Measurements from ENCODE around the gene LHPP. TPM values are rescaled to one million over a fixed set of nuclear protein-coding genes. Genes with fewer than 3 reads are reported as not detected.
A peak's percentile ranks its signal among the peaks of the same experiment; 100 is the strongest.

LHPP gene
- total RNA-seq, 2 donors from 2014 or later: 4.4 to 6.1 TPM

DNA sequence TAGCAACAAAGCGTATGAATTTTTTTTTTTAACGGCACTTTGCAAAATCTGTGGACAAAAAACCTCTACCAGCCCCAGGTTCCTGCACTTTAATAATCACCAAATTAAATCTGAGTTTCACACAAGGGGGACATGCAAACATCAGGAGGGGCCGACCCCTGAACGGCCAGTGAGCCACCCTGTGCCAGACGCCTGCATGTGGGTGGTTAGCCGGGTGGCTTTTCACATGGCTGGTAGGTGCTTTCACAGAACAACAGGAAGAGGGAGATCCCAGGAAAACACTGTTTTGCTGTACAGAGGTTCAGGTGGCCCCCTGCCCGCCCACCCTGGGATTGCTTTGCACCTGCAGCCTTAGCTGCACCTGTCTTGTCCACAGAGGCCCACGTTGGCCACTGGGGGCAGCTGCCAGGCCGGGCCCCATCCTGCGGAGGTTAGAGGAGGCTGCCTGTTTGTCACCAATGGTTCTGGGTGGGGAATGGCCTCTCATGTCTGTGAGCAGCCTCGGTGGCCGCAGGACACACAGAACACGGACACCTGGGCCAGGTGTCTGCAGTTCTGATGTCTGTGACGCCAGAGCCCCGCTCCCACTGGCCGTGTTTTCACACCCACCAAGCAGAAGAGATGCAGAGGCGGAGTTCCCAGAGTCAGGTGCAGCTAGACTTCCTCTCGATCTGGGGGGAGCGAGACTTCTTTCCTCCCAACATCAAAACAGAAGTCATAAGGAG, 174.8 kb downstream of the LHPP start:
- H3K9me3 Mint-ChIP-seq: no peaks in the 10 kb centered on the region
- peak overlapping the region in 1 of 2 donors; percentile 34 for H3K27ac Mint-ChIP-seq
- H3K4me1 Mint-ChIP-seq (ENCODE audit: low read depth in 2 of 2): peaks cover 32 to 36% of the 10 kb centered on the region in 2 donors
- no peaks in the 10 kb centered on the region for H3K36me3 Mint-ChIP-seq
- H3K27me3 Mint-ChIP-seq: no peaks in the 10 kb centered on the region
- peak overlapping the region; percentile 21 for H3K4me3 Mint-ChIP-seq
- ATAC-seq (no peak), DNase-seq (ENCODE audit: low spot score) (no peak)

DNA sequence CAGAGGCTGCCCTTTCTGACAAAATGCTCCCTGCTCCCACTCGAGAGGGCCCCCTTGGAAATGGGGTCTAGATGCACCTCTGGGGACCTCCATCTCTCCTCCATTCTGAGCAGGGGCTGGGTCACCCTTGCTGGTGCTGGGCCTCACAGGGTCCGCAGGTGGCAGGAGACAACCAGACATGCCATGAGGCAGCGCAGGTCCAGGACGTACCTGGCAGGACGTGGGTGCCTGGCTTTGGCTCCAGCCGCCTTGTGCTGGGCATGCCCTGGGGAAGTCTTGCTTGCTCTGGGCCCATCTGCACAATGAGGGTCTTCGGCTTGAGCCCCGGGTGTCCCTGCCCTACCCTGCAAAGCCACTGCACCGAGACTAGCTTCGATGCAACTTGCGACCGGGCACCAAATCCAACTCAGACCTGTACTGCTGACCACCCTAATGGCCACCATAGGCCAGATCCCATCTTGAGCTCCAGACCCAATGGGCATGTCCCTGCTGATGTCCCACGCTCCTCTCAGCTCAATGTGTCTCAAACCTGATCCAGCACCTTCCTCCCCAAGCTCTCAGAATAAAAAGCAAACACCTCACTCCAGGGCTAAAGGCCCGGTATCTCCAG, 175.6 kb downstream of the LHPP start:
- DNase-seq (ENCODE audit: low spot score) (no peak), ATAC-seq (no peak)
- no peaks in the 10 kb centered on the region for H3K36me3 Mint-ChIP-seq
- H3K4me3 Mint-ChIP-seq: no peak overlapping the region
- H3K27ac Mint-ChIP-seq: no peak overlapping the region
- peaks cover 36 to 39% of the 10 kb centered on the region in 2 donors for H3K4me1 Mint-ChIP-seq (ENCODE audit: low read depth in 2 of 2)
- H3K9me3 Mint-ChIP-seq: no peaks in the 10 kb centered on the region
- H3K27me3 Mint-ChIP-seq: no peaks in the 10 kb centered on the region

DNA sequence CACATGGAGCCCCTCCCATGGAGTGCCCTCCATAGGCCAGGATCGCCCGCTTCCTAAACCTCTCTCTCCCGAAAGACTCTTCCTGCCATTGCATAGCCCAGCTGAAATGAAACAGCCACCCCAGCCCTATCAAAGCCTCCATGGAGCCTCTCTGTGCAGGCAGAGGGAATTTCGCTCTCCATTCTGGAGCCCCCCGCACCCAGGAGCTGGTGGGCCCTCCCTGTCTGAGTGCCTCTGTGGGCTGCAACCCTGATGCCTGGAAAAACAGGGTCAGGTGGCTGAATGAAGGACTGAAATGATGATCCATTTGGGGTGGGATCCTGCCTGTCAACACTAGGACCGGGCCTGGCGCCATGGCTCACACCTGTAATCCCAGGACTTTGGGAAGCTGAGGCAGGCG, 176.1 kb downstream of the LHPP start:
- DNase-seq (ENCODE audit: low spot score): no peak
- no peaks in the 10 kb centered on the region for H3K27me3 Mint-ChIP-seq
- H3K36me3 Mint-ChIP-seq: no peaks in the 10 kb centered on the region
- no peak overlapping the region for H3K4me3 Mint-ChIP-seq
- H3K9me3 Mint-ChIP-seq: no peaks in the 10 kb centered on the region
- no peak for ATAC-seq
- no peak overlapping the region for H3K27ac Mint-ChIP-seq
- H3K4me1 Mint-ChIP-seq (ENCODE audit: low read depth in 2 of 2): peaks cover 39 to 44% of the 10 kb centered on the region in 2 donors

DNA sequence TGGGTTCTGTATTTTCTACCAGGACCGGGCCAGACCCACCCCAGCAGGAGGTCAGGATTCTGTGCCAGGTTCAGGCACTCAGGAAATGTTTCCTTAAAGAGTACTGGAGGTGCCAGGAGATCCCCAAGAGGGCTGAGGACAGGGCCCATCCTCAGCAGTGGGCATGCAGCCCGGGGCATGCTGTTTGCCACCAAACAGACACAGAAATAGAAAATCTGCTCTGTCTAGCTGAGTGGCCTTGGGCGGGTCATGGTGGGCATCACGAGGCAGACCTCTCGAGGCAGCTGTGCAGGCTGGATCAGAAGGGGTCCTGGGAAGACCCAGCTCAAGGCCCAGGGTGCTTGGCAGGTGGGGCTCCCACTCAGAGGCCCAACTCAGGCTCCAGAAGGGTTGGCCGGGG, 177.6 kb downstream of the LHPP start:
- no peak for DNase-seq (ENCODE audit: low spot score)
- Mint-ChIP-seq H3K4me3 (no peak overlapping the region), H3K4me1 (ENCODE audit: low read depth in 2 of 2) (peaks cover 42 to 52% of the 10 kb centered on the region in 2 donors), H3K9me3 (no peaks in the 10 kb centered on the region), H3K27me3 (no peaks in the 10 kb centered on the region), H3K27ac (no peak overlapping the region), H3K36me3 (no peaks in the 10 kb centered on the region)
- no peak for ATAC-seq

DNA sequence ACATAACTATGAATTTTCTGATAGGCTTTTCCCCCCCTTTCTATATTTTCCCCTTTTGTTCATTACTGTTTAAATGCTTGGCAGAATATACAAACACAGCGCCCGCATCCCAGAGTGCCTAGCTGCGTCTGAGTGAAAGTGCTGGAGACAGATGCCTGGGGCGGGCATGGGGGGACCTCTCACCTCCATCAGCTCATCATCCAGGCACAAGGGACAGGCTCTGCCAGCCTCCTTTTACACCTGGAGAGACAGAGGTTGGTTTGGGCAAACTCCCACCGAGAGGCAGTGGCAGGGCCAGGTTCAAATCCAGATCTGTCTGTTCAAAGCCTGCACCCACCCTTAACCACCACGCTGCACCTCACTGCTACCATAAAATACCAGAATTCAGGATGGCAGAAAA, 178.0 kb downstream of the LHPP start:
- no peaks in the 10 kb centered on the region for H3K27me3 Mint-ChIP-seq
- ATAC-seq (no peak), DNase-seq (ENCODE audit: low spot score) (no peak)
- H3K4me3 Mint-ChIP-seq: no peak overlapping the region
- H3K9me3 Mint-ChIP-seq: no peaks in the 10 kb centered on the region
- no peak overlapping the region for H3K27ac Mint-ChIP-seq
- H3K36me3 Mint-ChIP-seq: no peaks in the 10 kb centered on the region
- peaks cover 42 to 52% of the 10 kb centered on the region in 2 donors for H3K4me1 Mint-ChIP-seq (ENCODE audit: low read depth in 2 of 2)

DNA sequence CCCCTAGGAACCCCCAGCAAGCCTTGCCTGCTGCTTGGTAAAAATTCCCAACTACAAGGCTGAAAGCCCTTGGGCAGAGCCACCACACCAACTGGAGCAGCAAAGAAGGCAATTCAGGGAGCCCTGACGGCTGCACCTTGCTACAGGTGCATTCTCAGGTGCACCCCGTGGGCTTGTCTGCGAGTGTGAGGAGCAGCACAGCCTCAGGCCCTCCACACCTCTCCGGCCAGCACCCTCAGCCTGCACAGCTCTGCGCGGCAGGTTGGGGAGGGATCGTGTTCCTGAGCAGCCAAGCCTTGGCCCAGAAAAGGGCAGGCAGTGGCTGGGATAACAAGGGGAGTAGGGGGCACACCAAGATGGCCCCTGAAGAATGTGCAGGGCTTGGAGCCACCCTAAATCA, 178.4 kb downstream of the LHPP start:
- no peak for ATAC-seq
- peak overlapping the region in 1 of 2 donors; percentile 85 for H3K27ac Mint-ChIP-seq
- H3K27me3 Mint-ChIP-seq: no peaks in the 10 kb centered on the region
- H3K4me1 Mint-ChIP-seq (ENCODE audit: low read depth in 2 of 2): peaks cover 41 to 54% of the 10 kb centered on the region in 2 donors
- DNase-seq (ENCODE audit: low spot score): no peak
- peak overlapping the region; percentile 91 for H3K4me3 Mint-ChIP-seq
- H3K36me3 Mint-ChIP-seq: no peaks in the 10 kb centered on the region
- no peaks in the 10 kb centered on the region for H3K9me3 Mint-ChIP-seq

DNA sequence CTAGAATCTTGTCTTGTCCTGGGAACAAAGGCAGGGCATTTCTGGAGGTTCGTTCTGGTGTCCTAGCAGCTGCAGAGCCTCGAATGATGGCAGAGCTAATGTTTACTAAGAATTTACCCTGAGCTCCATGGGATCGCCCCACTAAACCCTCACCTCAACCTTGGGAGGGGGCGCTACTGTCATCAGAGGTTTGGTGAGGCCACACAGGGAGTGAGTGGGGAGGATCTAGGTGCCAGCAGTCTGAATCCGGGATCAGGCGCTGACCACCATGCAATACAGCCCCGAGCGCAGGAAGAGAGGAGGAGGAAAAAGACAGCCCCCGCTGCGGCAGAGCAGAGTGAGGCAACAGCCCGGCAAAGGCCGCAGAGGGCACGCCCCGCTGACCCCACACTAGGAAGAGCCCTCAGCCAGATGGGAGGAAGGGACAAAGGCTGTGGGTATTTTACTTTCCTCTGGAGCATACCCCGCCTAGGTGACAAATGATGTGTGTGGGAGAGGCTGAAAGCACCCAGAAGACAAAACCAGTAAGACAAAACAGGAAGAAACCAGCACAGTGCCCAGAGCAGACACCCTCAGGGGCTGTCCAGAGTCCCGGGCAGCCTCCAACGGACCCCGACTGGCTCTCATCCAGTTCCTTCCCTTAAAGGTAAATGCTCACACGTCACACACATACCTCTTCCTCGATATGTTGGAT, 179.1 kb downstream of the LHPP start:
- peaks cover 43 to 57% of the 10 kb centered on the region in 2 donors for H3K4me1 Mint-ChIP-seq (ENCODE audit: low read depth in 2 of 2)
- no peaks in the 10 kb centered on the region for H3K27me3 Mint-ChIP-seq
- H3K27ac Mint-ChIP-seq: peak overlapping the region; percentile 85 to 91
- peak; percentile 50 to 58 for ATAC-seq
- peak overlapping the region; percentile 91 for H3K4me3 Mint-ChIP-seq
- DNase-seq (ENCODE audit: low spot score): no peak
- no peaks in the 10 kb centered on the region for H3K9me3 Mint-ChIP-seq
- H3K36me3 Mint-ChIP-seq: no peaks in the 10 kb centered on the region

DNA sequence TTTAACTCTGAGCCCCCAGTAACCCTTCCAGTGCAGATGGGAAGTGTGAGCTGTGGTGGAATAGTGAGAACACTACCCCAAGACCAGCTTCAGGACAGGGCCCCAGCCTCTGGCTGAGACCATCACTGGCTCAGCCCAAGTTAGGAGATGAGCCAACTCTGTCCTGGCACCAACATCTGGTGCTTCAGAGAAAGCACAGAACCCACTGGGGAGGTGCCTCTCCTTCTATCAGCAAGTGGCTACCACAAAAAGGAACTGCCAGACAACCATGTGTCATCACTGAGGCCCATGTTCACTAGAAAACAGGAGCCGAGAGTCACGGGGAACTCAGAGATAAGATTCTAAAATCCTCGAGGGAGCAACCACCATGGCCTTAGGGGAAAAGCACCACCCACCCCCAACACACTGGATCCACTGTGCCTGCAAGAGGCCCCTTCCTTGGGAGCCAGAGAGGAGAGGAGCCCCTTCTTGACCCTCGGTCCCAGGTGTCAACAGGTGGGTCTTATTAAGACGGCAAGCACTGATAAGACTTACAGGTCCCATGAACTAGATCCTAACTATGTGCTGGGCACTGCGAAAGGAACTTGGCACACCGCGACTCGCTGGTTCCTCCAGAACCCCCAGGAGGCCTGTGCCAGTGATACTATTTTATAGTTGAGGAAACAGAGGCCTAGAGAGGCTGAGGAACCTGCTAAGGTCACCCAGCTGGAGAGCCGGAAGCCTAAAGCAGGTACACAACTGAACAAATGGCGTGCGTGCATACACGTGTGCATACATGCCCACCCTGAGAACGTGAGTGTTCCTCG, 179.9 kb downstream of the LHPP start:
- Mint-ChIP-seq H3K4me3 (peak overlapping the region; percentile 91), H3K27me3 (no peaks in the 10 kb centered on the region), H3K4me1 (ENCODE audit: low read depth in 2 of 2) (peaks cover 48 to 60% of the 10 kb centered on the region in 2 donors), H3K27ac (peak overlapping the region; percentile 85 to 91), H3K9me3 (no peaks in the 10 kb centered on the region), H3K36me3 (no peaks in the 10 kb centered on the region)
- DNase-seq (ENCODE audit: low spot score): no peak
- peak; percentile 72 to 79 for ATAC-seq

DNA sequence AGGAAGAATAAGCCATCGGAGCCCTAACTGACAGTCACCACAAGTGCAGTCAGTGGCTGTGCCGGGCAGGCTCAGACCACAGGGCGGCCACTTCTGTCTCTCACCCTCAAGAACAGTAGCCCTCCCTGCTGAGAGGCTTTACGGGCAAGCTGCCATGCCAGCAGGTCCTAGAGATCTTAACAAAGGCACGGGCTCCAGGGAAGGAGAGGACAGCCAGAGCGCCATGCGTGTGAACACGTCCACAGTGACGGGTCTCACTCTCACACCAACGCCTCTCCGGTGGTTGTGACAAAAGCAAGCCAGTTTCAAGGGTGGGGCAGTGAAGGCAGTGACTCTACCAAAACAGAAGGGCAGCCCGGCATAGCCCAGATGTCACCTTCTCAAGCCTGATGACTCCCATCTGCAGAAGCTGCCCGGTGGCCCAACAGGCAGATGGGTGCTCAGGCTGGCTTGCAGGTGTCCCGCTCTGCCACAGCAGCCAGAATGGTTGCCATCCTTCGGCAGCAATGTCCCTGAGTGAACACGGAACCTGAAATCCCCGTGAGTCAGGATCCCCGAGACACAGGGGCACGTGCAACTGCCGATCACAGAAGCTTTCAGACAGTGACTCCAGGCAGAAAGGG, 180.6 kb downstream of the LHPP start:
- DNase-seq (ENCODE audit: low spot score) (no peak), ATAC-seq (peak; percentile 60 to 67)
- Mint-ChIP-seq H3K4me1 (ENCODE audit: low read depth in 2 of 2) (peaks cover 52 to 63% of the 10 kb centered on the region in 2 donors), H3K27me3 (no peaks in the 10 kb centered on the region), H3K27ac (peak overlapping the region; percentile 85 to 91), H3K36me3 (no peaks in the 10 kb centered on the region), H3K9me3 (no peaks in the 10 kb centered on the region), H3K4me3 (peak overlapping the region; percentile 91)

DNA sequence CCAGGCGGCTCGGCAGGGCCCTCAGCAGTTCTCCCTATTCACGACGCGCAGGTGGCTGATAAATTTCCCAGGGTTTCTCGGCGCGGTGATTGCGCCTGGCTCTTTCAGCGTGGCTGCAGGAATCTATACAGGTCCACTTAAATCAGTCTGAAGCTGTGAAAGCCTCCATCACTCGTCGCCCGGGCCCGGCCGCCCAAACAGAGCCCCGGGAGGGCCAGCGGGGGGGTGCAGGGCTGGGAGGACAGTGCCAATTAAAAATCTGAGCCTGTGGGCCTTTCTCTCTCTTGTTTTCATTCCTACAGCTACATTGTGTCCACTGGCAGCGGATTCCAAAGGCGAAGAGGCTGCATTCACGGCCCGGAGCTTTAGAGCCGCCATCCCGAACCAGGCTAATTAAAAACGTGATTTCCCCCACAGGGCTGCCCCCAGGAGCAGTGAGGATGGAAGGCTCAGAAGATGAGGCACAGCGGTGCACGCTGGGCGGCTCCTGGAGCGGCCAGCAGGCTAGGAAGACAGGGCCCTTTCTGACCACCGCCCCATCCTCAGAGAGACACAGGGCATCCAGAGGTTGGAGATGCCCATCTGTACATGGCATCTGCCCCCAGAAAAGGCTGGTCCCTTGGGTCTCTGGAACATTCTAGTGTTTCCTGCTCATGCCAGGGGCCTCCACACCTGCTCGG, 181.8 kb downstream of the LHPP start:
- Mint-ChIP-seq H3K27ac (peak overlapping the region in 1 of 2 donors; percentile 91), H3K4me3 (no peak overlapping the region), H3K4me1 (ENCODE audit: low read depth in 2 of 2) (peaks cover 56 to 68% of the 10 kb centered on the region in 2 donors), H3K27me3 (no peaks in the 10 kb centered on the region), H3K9me3 (no peaks in the 10 kb centered on the region), H3K36me3 (no peaks in the 10 kb centered on the region)
- no peak for DNase-seq (ENCODE audit: low spot score)
- ATAC-seq: no peak

DNA sequence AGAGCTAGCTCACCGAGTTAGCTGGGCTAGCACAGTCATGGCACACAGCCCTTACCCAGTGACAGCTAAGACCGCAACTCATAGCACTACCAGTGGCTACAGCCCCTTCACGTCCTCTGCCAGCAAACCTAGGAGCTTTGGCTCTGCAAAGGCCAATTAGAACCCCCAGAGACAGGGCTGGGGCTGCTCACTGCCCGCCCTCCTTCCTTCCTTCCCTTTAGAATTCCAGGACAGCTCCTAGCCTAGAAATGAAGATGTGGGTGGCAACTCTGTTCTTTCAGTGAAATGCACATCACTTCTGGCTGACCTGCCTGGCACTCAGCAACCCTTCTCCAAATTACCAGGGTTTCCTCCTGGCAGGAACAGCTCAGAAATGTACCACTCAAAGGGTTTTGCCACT, 182.6 kb downstream of the LHPP start:
- no peaks in the 10 kb centered on the region for H3K9me3 Mint-ChIP-seq
- H3K27me3 Mint-ChIP-seq: no peaks in the 10 kb centered on the region
- ATAC-seq (no peak), DNase-seq (ENCODE audit: low spot score) (no peak)
- no peaks in the 10 kb centered on the region for H3K36me3 Mint-ChIP-seq
- H3K4me1 Mint-ChIP-seq (ENCODE audit: low read depth in 2 of 2): peaks cover 63 to 76% of the 10 kb centered on the region in 2 donors
- no peak overlapping the region for H3K27ac Mint-ChIP-seq
- no peak overlapping the region for H3K4me3 Mint-ChIP-seq

DNA sequence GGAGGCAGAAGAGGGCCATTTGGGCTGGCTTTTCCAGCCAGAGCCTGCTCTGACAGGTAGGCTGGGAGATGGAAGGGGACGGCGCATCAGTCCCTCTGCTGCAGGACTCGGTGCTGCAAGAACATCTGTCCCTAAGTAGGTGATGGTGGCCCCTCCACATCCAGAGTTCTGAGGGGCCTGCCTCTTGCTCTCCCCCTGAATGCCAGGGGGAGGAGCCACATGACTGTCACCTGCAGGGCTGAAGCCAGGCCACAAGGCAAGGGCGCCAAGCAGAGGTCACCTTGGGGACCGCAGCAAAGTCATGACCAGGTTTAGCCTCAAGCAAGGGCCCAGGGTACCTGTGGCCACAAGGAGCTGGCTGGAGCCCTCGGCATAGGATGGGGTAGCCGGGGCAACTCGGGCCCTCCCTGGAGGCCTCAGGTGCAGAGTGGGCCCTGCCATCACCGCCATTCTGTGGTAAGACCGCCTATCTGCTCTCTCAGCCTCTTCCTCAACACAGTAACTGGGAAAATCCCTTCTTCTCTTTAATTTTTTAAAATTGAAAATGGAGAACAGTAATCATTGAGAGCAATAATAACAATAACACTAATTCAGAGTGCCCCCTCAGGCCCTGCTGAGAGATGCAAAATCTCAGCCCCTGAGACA, 183.3 kb downstream of the LHPP start:
- Mint-ChIP-seq H3K9me3 (no peaks in the 10 kb centered on the region), H3K27me3 (no peaks in the 10 kb centered on the region), H3K4me1 (ENCODE audit: low read depth in 2 of 2) (peaks cover 69 to 83% of the 10 kb centered on the region in 2 donors), H3K4me3 (no peak overlapping the region), H3K36me3 (no peaks in the 10 kb centered on the region), H3K27ac (no peak overlapping the region)
- ATAC-seq: no peak
- DNase-seq (ENCODE audit: low spot score): no peak
